BLaER1 treated with 17β-estradiol and CSF1 and Interleukin-3, amounts not matched to agents 10 nM and 100 nM (cell line): ENCODE measurements around the gene TLX1.
A peak's percentile ranks its signal among the peaks of the same experiment; 100 is the strongest.

Source experiments
- H3K27ac ChIP-seq, 11 experiments: shearing (Covaris generic); formaldehyde crosslinking; 2 replicates each; pipeline ENCODE4 v1.8.1; 2022
- H3K27me3 ChIP-seq, 11 experiments: shearing (Covaris generic); formaldehyde crosslinking; 2 replicates each; pipeline ENCODE4 v1.8.1; 2022
- H3K36me3 ChIP-seq, 11 experiments: shearing (Covaris generic); formaldehyde crosslinking; 2 replicates each; pipeline ENCODE4 v1.8.1; 2022
- H3K4me1 ChIP-seq, 10 experiments: shearing (Covaris generic); formaldehyde crosslinking; 2 replicates each; pipeline ENCODE4 v1.8.1; 2022
- H3K4me2 ChIP-seq, 11 experiments: shearing (Covaris generic); formaldehyde crosslinking; 2 replicates each; pipeline ENCODE4 v1.8.1; 2022
- H3K4me3 ChIP-seq, 10 experiments: shearing (Covaris generic); formaldehyde crosslinking; 2 replicates each; pipeline ENCODE4 v1.8.1; 2022
- H3K9ac ChIP-seq, 11 experiments: shearing (Covaris generic); formaldehyde crosslinking; 2 replicates each; pipeline ENCODE4 v1.8.1; 2022
- H3K9me3 ChIP-seq, 11 experiments: shearing (Covaris generic); formaldehyde crosslinking; replicated peaks in 1 of 11; 2 replicates each; pipeline ENCODE4 v1.8.1; 2022
- H4K20me1 ChIP-seq, 11 experiments: shearing (Covaris generic); formaldehyde crosslinking; 2 replicates each; pipeline ENCODE4 v1.8.1; 2022
- Cebpa-rat ChIP-seq, 11 experiments: shearing (Covaris generic); IDR thresholded peaks; 2 replicates each; pipeline ENCODE4 v1.8.1; 2022

TLX1 gene

DNA sequence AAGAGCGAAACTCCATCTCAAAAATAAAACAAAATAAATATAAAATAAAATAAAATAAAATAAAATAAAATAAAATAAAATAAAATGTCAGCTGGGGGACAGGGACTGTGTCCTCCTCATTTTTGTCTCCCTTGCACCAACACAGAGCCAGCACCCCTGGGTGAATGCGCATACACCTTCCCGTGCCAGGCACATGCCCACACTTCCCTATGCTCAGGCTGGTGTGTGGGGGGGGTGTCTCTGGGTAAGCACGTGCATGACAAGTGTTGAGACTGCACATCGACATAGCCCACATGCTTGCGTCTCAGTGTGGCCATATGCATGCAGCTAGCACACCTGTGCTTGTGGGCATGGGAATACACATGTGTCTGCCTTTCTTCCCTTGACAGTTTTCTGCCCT is 24.7 kb upstream of the TLX1 start:
- Histone ChIP-seq H4K20me1 (peaks cover 0 to 12% (median 0%) of the 10 kb centered on the region in 11 experiments; a peak in 1 of 22 replicates), H3K27ac (no peak overlapping the region), H3K4me1 (no peaks in the 10 kb centered on the region), H3K9ac (no peak overlapping the region), H3K4me2 (no peak overlapping the region), H3K36me3 (no peaks in the 10 kb centered on the region), H3K9me3 (no peaks in the 10 kb centered on the region), H3K27me3 (peaks cover 0 to 34% (median 8%) of the 10 kb centered on the region in 11 experiments; a peak in 11 of 22 replicates), H3K4me3 (no peak overlapping the region)
- TF ChIP-seq Cebpa-rat (IDR thresholded peaks at IDR 0.05) = no peak

DNA sequence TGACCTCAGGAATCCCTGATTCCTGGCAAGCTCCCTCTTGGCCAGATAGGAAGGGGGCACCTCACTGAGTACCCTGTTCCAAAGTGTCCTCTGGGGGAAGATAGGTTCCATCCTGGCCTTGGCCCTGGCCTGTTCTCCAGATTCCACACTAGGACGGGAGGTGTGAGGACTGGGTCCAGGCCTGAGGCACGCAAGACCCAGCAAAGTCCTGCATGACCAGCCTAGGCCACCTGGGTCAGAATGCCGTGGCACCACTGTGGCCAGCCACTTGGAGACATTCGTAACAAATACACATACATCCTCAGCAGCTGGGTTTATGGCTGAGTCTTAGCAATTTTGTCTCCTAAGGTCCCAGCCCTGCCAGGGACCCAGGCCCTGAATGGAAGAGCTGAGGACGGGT is 23.3 kb upstream of the TLX1 start:
- peaks cover 0 to 27% (median 8%) of the 10 kb centered on the region in 11 experiments; a peak in 11 of 22 replicates for H3K27me3 ChIP-seq
- TF ChIP-seq Cebpa-rat (IDR thresholded peaks at IDR 0.05) = no peak
- H3K4me2 ChIP-seq = no peak overlapping the region
- H3K36me3 ChIP-seq = no peaks in the 10 kb centered on the region
- H3K4me3 ChIP-seq = no peak overlapping the region
- H3K9ac ChIP-seq = no peak overlapping the region
- no peaks in the 10 kb centered on the region for H3K9me3 ChIP-seq
- H3K27ac ChIP-seq = no peak overlapping the region
- H4K20me1 ChIP-seq = peaks cover 0 to 12% (median 0%) of the 10 kb centered on the region in 11 experiments; a peak in 1 of 22 replicates
- H3K4me1 ChIP-seq = no peaks in the 10 kb centered on the region

DNA sequence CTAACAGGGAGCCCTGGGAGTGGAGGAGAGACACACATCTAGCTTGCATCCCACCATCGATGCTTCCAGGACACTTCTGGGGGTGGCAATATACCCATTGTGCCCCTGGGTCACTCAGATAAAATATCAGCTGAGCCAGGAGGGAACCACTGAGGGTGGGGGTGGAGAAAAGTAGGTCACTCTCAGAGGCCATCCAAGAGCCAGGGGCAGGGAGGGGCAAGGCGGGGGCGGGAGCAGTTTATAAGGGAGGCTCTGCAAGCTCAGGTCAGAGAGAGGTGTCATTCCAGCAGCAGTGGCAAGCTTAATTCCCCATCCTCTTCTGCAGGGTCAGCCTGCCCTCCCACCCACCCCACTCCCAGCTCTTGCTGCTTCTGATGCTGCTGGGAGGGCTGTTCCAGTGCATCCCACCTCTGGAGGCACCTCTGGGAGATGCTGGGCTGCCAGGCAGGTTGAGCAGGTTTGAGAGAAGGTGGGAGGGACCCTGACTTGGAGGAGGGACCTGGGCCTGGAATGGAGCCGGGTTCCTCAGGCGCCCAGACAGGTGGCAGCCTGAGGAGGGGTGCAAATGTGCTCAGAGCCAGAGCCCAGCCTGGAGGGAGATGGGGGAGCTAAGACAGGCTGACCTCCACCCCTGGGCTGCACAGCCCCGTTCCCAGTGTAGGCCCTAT is 20.1 kb upstream of the TLX1 start:
- H3K27ac ChIP-seq = no peak overlapping the region
- no peak overlapping the region for H3K4me2 ChIP-seq
- H3K4me1 ChIP-seq = peaks cover 0 to 14% (median 10%) of the 10 kb centered on the region in 10 experiments; a peak in 10 of 20 replicates
- H3K27me3 ChIP-seq = peaks cover 0 to 30% (median 11%) of the 10 kb centered on the region in 11 experiments; a peak in 12 of 22 replicates
- H3K9ac ChIP-seq = no peak overlapping the region
- peaks cover 0 to 12% (median 0%) of the 10 kb centered on the region in 11 experiments; a peak in 1 of 22 replicates for H4K20me1 ChIP-seq
- H3K9me3 ChIP-seq = no peaks in the 10 kb centered on the region
- TF ChIP-seq Cebpa-rat (IDR thresholded peaks at IDR 0.05) = no peak
- H3K4me3 ChIP-seq = no peak overlapping the region
- H3K36me3 ChIP-seq = no peaks in the 10 kb centered on the region

DNA sequence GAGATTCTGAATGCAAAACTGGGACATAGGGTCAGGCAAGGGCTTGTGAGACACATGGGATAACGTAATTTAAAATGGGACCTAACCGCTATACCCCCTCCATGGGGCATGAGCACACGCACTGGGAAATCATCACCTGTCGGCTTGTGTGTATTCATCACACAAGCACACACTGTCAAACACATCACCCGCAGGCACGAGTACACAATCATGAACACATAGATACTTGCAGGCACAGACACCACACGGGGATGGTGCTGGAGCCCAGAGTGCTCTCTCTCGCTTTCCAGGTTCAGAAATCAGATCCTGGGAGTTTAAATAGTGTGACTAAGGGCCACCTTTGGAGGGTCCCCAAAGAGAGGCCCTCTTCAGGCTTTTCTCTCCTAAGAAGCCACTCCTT is 19.6 kb upstream of the TLX1 start:
- Histone ChIP-seq H4K20me1 (peaks cover 0 to 12% (median 0%) of the 10 kb centered on the region in 11 experiments; a peak in 1 of 22 replicates), H3K4me2 (no peak overlapping the region), H3K27me3 (peaks cover 0 to 30% (median 11%) of the 10 kb centered on the region in 11 experiments; a peak in 13 of 22 replicates), H3K27ac (no peak overlapping the region), H3K9ac (no peak overlapping the region), H3K36me3 (no peaks in the 10 kb centered on the region), H3K9me3 (no peaks in the 10 kb centered on the region), H3K4me1 (peaks cover 0 to 14% (median 10%) of the 10 kb centered on the region in 10 experiments; a peak in 10 of 20 replicates), H3K4me3 (no peak overlapping the region)
- TF ChIP-seq Cebpa-rat (IDR thresholded peaks at IDR 0.05) = no peak

DNA sequence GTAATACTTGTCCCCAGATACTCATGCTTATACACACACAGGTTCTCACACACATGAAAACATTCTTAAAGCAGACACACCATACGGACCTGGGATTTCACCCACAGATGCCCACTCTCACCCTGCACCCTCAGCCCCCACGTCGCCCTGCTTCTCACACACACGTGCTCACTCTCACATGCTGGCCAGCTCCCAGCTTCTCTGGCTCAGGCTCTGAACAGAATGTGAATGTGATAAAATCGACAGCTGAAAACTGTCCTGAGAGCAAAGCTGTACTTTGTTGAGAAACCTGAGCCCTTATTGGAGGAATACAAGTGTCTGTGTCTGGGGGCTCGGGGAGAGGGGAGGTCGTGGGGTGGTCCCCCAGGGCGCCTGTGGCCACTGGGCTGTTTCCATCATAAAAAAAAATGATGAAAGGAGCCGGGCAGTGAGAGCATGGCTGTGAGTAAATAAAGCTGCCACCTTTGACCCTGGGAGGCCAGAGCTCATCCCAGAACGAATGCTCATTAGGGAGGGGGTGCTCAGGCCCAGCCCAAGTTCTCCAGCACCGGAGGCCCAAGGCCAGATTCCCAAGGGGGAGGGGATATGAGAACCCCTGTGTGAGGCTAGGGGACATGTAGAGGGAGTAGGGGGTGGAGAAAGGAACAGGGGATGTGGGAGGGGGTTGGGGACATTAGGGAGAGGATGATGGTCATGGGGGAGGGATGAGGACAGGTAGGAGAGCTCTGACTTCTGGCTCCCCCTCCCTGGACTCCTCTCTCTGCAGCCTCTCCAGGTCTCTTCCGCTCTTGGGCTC is 18.1 kb upstream of the TLX1 start:
- no peak overlapping the region for H3K9ac ChIP-seq
- H3K4me1 ChIP-seq = peaks cover 0 to 19% (median 10%) of the 10 kb centered on the region in 10 experiments; a peak in 10 of 20 replicates
- no peak overlapping the region for H3K4me2 ChIP-seq
- peaks cover 0 to 28% (median 9%) of the 10 kb centered on the region in 11 experiments; a peak in 12 of 22 replicates for H3K27me3 ChIP-seq
- no peak for TF ChIP-seq Cebpa-rat (IDR thresholded peaks at IDR 0.05)
- no peak overlapping the region for H3K4me3 ChIP-seq
- H3K9me3 ChIP-seq = no peaks in the 10 kb centered on the region
- H4K20me1 ChIP-seq = peaks cover 0 to 4% (median 0%) of the 10 kb centered on the region in 11 experiments; a peak in 1 of 22 replicates
- H3K36me3 ChIP-seq = no peaks in the 10 kb centered on the region
- no peak overlapping the region for H3K27ac ChIP-seq

DNA sequence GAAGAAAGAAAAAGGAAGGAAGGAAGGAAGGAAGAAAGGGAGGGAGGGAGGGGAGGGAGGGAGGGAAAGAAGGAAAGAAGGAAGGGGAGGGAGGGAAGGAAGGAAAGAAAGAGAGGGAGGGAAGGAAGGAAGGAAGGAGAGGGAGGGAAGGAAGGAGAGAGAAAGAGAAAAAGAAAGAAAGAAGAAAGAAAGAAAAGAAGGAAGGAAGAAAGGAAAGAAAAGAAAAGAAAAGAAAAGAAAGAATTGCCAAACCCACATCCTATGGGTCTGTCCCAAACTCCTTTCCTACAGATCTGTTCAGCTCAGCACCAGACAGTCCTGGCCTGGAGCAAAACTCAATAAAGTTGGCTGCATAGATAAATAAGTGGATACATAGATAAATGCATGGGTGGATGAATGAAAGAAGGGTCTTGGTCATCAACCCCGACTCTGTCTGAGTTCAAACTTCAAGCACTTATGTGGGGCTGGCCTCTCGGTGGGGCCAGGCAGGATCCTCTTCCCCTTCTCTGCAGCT is 17.2 kb upstream of the TLX1 start:
- Histone ChIP-seq H3K27ac (no peak overlapping the region), H3K9me3 (no peaks in the 10 kb centered on the region), H3K36me3 (no peaks in the 10 kb centered on the region), H3K4me1 (peaks cover 0 to 28% (median 10%) of the 10 kb centered on the region in 10 experiments; a peak in 10 of 20 replicates), H3K9ac (no peak overlapping the region), H3K27me3 (peaks cover 0 to 27% (median 11%) of the 10 kb centered on the region in 11 experiments; a peak in 15 of 22 replicates), H3K4me3 (no peak overlapping the region), H3K4me2 (peak overlapping the region in 5 of 11 experiments; percentile 43 to 68 (median 59); a peak in 9 of 22 replicates), H4K20me1 (peaks cover 0 to 3% (median 0%) of the 10 kb centered on the region in 11 experiments; a peak in 1 of 22 replicates)
- no peak for TF ChIP-seq Cebpa-rat (IDR thresholded peaks at IDR 0.05)

DNA sequence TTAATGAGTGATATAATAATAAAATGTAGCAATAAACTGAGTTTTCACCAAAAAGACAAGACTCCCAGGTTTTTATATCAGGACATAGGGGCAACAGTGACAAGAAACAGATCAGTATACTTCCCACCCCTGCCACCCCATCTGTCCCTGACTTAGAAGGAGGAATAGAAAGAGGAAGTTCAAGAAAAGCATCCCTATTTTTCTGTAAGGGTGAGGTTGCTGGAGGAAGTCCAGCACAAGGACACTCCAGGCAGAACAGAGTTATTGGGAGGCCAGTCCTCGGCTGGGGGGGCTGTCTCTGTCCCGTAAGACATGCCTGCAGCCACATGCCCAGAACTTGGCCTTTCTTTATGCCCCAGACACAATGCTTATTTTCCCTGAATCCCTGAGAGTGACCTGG is 16.5 kb upstream of the TLX1 start:
- H3K4me3 ChIP-seq = no peak overlapping the region
- peaks cover 7 to 34% (median 18%) of the 10 kb centered on the region in 11 experiments for H3K27me3 ChIP-seq
- H3K4me1 ChIP-seq = peaks cover 0 to 35% (median 10%) of the 10 kb centered on the region in 10 experiments; a peak in 10 of 20 replicates
- TF ChIP-seq Cebpa-rat (IDR thresholded peaks at IDR 0.05) = no peak
- H3K9ac ChIP-seq = no peak overlapping the region
- no peaks in the 10 kb centered on the region for H3K36me3 ChIP-seq
- no peaks in the 10 kb centered on the region for H3K9me3 ChIP-seq
- H4K20me1 ChIP-seq = peaks cover 0 to 8% (median 0%) of the 10 kb centered on the region in 11 experiments; a peak in 3 of 22 replicates
- no peak overlapping the region for H3K27ac ChIP-seq
- peak overlapping the region in 6 of 11 experiments; percentile 8 to 68 (median 52); a peak in 10 of 22 replicates for H3K4me2 ChIP-seq

DNA sequence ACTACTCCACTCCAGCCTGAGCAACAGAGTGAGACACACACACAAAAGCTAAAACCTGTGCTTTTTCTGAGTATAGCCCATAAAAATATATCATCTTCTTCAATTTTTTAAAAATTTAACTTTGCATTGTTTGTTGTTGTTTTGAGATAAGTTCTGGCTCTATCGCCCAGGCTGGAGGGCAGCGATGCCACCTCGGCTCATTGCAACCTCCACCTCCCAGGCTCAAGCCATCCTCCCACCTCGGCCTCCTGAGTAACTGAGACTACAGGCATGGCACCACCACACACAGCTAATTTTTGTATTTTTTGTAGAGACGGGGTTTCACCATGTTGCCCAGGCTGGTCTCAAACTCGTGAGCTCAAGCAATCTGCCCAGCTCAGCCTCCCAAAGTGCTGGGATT is 14.3 kb upstream of the TLX1 start:
- Histone ChIP-seq H4K20me1 (peaks cover 0 to 21% (median 10%) of the 10 kb centered on the region in 11 experiments; a peak in 15 of 22 replicates), H3K4me3 (no peak overlapping the region), H3K27me3 (peaks cover 28 to 55% (median 39%) of the 10 kb centered on the region in 11 experiments), H3K4me2 (no peak overlapping the region), H3K27ac (no peak overlapping the region), H3K9me3 (peaks cover 0 to 5% (median 0%) of the 10 kb centered on the region in 11 experiments; a peak in 2 of 22 replicates), H3K9ac (no peak overlapping the region), H3K4me1 (peaks cover 9 to 51% (median 21%) of the 10 kb centered on the region in 10 experiments), H3K36me3 (no peaks in the 10 kb centered on the region)
- TF ChIP-seq Cebpa-rat (IDR thresholded peaks at IDR 0.05) = no peak
